ENCODE data around the gene BAG2.

DNA sequence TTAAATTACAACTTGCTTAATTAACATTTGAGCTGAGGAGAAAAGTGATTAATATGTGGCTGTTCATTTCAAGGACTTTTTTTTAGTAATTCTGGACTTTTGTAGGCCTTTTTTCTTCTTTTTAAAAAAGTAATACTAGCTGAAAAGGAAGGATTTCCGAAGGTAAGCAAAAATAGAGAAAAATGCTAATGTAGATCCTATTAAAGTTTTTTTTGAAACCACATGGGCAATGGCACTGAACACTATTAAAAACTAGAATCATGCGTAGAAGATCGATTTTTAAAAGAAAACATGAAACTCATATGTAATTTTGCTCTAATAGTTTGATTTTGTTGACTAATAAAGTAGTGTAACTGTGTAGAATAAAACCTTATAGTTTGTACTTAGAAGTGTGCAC is 2.4 kb downstream of the BAG2 start:
- TF ChIP-seq YY1 (IDR thresholded peaks at IDR 0.05; ENCODE audit: low read depth) (no peak), FOXM1 (IDR thresholded peaks at IDR 0.05; ENCODE audit: borderline replicate concordance, low read depth) (no peak), TAF1 (IDR thresholded peaks at IDR 0.05; ENCODE audit: low read depth) (no peak), CREB1 (IDR thresholded peaks at IDR 0.05; ENCODE audit: low read depth) (no peak)
